GM12878 (cell line): ENCODE measurements around the gene WHAMM. TPM values are rescaled to one million over a fixed set of nuclear protein-coding genes. Genes with fewer than 3 reads are reported as not detected.

Experiments
- CUX1 ChIP-seq: IDR thresholded peaks from 2 replicates; pipeline ENCODE4 v1.6.1; 2012; ENCODE audit warnings: improper control_type of control experiment, low read depth, low read length; ENCODE audit not compliant: insufficient replicate concordance
- RAD51 ChIP-seq: fragments of 450-650 bp; IDR thresholded peaks from 2 replicates; pipeline ENCODE4 v1.6.1; 2016; ENCODE audit warnings: moderate library complexity, mild to moderate bottlenecking, inconsistent platforms
- TCF7 ChIP-seq: IDR thresholded peaks from 2 replicates; pipeline ENCODE4 v1.6.1; 2014; ENCODE audit warnings: antibody characterized with exemption, borderline replicate concordance
- polyA plus RNA-seq, 11 experiments: library from polyadenylated mRNA; depleted of rRNA in 4 of 11; unstranded in 6 of 11; stranded (reverse) in 5 of 11; fragments of >200 nt; fragmentation: Nextera tagmentation in 4 of 11; fragmentation: Illumina TruSeq in 1 of 11; extraction: Ambion mirVana in 4 of 11; extraction: Trizol in 1 of 11; gene quantifications; 1 replicate in 1 of 11; 2 replicates in 10 of 11; pipeline versions ENCODE4 v1.2.1 to v1.2.3, GENCODE V29; 2011 to 2016; ENCODE audit warnings: inconsistent platforms in 2 of 11, missing spikeins in 2 of 11, low read depth in 1 of 11
- total RNA-seq, 4 experiments: library from RNA; depleted of rRNA in 3 of 4; stranded (reverse); fragments of >200 nt in 3 of 4; fragmentation: Illumina TruSeq in 1 of 4; extraction: Trizol in 1 of 4; gene quantifications; 2 replicates each; pipeline versions ENCODE4 v1.2.1 to v1.2.3, GENCODE V29; 2013 to 2021
- TF ChIP-seq, protein P1 (sequence below): IDR thresholded peaks from 2 replicates; pipeline ENCODE4 v1.6.1; 2011; ENCODE audit warnings: borderline replicate concordance, low read depth, mild to moderate bottlenecking, moderate library complexity, low read length; ENCODE audit not compliant: insufficient read depth, poor library complexity, severe bottlenecking

Gene WHAMM
- total and polyA plus RNA-seq, 10 of the 15 experiments (the other 5 are each of a cell fraction or from before 2014, with no cell fraction given): 0.87 to 6.7 (median 2.5) TPM

DNA sequence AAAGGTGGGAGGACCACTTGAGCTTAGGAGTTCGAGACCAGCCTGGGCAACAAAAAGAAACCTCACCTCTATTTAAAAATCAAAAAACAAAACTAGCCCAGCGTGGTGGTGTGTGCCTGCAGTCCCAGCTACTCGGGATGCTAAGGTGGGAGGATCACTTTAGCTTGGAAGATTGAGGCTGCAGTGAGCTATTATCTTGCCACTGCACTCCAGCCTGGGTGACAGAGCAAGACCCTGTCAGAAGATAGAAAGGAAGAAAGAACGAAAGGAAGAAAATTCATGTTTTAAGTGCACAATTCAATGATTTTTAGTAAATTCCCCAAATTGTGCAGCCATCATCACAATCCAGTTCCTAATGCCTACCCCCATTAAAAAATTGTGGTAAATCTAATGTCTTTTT lies 11.3 kb upstream of the WHAMM start (continued):
- TF ChIP-seq CUX1 (no peak), TCF7 (no peak), RAD51 (no peak)
- TF ChIP-seq, protein P1, sequence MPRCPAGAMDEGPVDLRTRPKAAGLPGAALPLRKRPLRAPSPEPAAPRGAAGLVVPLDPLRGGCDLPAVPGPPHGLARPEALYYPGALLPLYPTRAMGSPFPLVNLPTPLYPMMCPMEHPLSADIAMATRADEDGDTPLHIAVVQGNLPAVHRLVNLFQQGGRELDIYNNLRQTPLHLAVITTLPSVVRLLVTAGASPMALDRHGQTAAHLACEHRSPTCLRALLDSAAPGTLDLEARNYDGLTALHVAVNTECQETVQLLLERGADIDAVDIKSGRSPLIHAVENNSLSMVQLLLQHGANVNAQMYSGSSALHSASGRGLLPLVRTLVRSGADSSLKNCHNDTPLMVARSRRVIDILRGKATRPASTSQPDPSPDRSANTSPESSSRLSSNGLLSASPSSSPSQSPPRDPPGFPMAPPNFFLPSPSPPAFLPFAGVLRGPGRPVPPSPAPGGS: no peak
